ENCODE measurements around the gene RPL10. TPM values are rescaled to one million over a fixed set of nuclear protein-coding genes. Genes with fewer than 3 reads are reported as not detected.
A peak's percentile ranks its signal among the peaks of the same experiment; 100 is the strongest.

Gene RPL10
- total and polyA plus RNA-seq, 9 of the 15 experiments (the other 6 are each of a cell fraction or from before 2014, with no cell fraction given), result 3,774 to 7,600 (median 5,014) TPM

DNA sequence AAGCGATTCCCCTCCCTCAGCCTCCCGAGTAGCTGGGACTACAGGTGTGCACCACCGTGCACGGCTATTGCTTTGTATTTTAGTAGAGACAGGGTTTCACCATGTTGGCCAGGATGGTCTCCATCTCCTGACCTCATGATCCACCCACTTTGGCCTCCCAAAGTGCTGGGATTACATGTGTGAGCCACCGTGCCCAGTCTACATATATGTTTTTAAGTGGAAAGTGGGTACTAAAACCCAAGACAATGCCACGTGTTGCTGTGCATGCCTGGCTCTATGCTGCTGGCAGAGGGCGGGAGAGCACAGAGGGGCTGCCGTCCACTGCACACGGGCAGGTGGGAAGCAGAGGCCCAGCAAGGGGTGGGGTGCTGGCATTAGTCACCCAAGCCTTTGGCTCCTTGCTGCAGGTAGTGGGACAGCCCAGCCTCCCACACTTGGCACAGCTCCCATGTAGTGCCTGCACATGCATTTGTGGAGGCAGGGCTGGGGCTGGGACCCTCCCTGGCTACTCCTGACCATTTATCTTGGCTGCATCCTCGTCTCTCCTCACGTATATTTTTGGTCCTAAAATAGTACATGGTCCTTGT lies 15.6 kb upstream of the RPL10 start:
- H2AFZ ChIP-seq (ENCODE audit: low read depth, low read length), result no peak overlapping the region
- CTCF ChIA-PET (ENCODE audit: low intra/inter-chr PET ratio), result no interaction called here
- BruUV-seq (replicated peaks), result no TSS peak
- POLR2A ChIA-PET, result interaction anchor here (0.8 to 1.8 kb wide), 5 partner anchors 9 to 17 kb away, joined by 3 to 7 read pairs (median 4); partner anchors contain the start of gene RPL10
- DNase-seq (ENCODE audit: extremely low read depth in 1 of 4, low spot score in 3 of 4) (no peak), ATAC-seq (no peak), FAIRE-seq (no peak)
- in situ Hi-C loops (cut with MboI) (no loop called here), intact Hi-C loops (cut with micrococcal nuclease) (no loop called here)
- WGBS (ENCODE audit: insufficient coverage, low coverage, missing lambda C conversion rate), result 74% methylated on average over 7 of the region's 11 CpGs
- H3K27me3 ChIP-seq (ENCODE audit: control insufficient read depth in 2 of 2, insufficient read depth in 2 of 2, low read length in 2 of 2), result no peaks in the 10 kb centered on the region
- H3K4me1 ChIP-seq (replicated peaks in 1 of 2; ENCODE audit: control insufficient read depth in 2 of 2, insufficient read depth in 2 of 2, low read length in 2 of 2), result peaks cover 17 to 48% of the 10 kb centered on the region in 2 experiments
- peak overlapping the region in 1 of 2 experiments; percentile 6; a peak in 1 of 4 replicates for H3K9ac ChIP-seq (ENCODE audit: insufficient read depth in 1 of 2, low read depth in 2 of 2, low read length in 2 of 2)
- peaks cover 26% of the 10 kb centered on the region for H3K79me2 ChIP-seq (ENCODE audit: control insufficient read depth, insufficient read depth, low read length)
- no peak overlapping the region for H3K4me3 ChIP-seq
- no peaks in the 10 kb centered on the region for H4K20me1 ChIP-seq (replicated peaks; ENCODE audit: control insufficient read depth, insufficient read depth, low read length)
- H3K9me1 ChIP-seq (ENCODE audit: control insufficient read depth, insufficient read depth, low read length), result no peaks in the 10 kb centered on the region
- no peak overlapping the region for H3K27ac ChIP-seq (ENCODE audit: extremely low read depth, low read depth, low read length)
- TF ChIP-seq POLR2AphosphoS2 (IDR thresholded peaks at IDR 0.05; ENCODE audit: low read length), result 0 out of 2 replicates have a peak, but pooled peaks have one; percentile 45
- peak; percentile 45 for TF ChIP-seq RBFOX2 (IDR thresholded peaks at IDR 0.05; ENCODE audit: low read depth, low read length)
- TF ChIP-seq SUPT5H (IDR thresholded peaks at IDR 0.05), result peak; percentile 56
- TF ChIP-seq ZNF764 (CRISPR knock-in tag; IDR thresholded peaks at IDR 0.05; ENCODE audit: low read depth), result no peak
- TF ChIP-seq POLR2A (conservative IDR thresholded peaks at IDR 0.05), result peak; percentile 53; the same call in 1 of the 2 replicates
- TF ChIP-seq, protein P1, sequence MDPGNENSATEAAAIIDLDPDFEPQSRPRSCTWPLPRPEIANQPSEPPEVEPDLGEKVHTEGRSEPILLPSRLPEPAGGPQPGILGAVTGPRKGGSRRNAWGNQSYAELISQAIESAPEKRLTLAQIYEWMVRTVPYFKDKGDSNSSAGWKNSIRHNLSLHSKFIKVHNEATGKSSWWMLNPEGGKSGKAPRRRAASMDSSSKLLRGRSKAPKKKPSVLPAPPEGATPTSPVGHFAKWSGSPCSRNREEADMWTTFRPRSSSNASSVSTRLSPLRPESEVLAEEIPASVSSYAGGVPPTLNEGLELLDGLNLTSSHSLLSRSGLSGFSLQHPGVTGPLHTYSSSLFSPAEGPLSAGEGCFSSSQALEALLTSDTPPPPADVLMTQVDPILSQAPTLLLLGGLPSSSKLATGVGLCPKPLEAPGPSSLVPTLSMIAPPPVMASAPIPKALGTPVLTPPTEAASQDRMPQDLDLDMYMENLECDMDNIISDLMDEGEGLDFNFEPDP (CRISPR knock-in tag; IDR thresholded peaks at IDR 0.05), result no peak
- TF ChIP-seq ZNF175 (CRISPR knock-in tag; IDR thresholded peaks at IDR 0.05; ENCODE audit: low read depth), result no peak
- peak; percentile 64 for TF ChIP-seq POLR2G (IDR thresholded peaks at IDR 0.05; ENCODE audit: low read depth, low read length)
- TF ChIP-seq KDM5B (IDR thresholded peaks at IDR 0.05; ENCODE audit: insufficient replicate concordance, low read depth, low read length), result peak; percentile 48
- no peak overlapping the region for H3K4me2 ChIP-seq (ENCODE audit: insufficient read depth, low read length)
- H3K36me3 ChIP-seq (ENCODE audit: control insufficient read depth, insufficient read depth, low read length), result peaks cover 19% of the 10 kb centered on the region; the same call in 2 of the 3 replicates
- no peaks in the 10 kb centered on the region for H3K9me3 ChIP-seq (replicated peaks; ENCODE audit: control insufficient read depth, insufficient read depth, low read depth, low read length)

All from K562 (cell line).